ENCODE measurements around the gene ZBTB25. TPM values are rescaled to one million over a fixed set of nuclear protein-coding genes. Genes with fewer than 3 reads are reported as not detected.

ZBTB25 gene
- total RNA-seq, 1 experiment from 2014 or later, result 19.0 TPM

DNA sequence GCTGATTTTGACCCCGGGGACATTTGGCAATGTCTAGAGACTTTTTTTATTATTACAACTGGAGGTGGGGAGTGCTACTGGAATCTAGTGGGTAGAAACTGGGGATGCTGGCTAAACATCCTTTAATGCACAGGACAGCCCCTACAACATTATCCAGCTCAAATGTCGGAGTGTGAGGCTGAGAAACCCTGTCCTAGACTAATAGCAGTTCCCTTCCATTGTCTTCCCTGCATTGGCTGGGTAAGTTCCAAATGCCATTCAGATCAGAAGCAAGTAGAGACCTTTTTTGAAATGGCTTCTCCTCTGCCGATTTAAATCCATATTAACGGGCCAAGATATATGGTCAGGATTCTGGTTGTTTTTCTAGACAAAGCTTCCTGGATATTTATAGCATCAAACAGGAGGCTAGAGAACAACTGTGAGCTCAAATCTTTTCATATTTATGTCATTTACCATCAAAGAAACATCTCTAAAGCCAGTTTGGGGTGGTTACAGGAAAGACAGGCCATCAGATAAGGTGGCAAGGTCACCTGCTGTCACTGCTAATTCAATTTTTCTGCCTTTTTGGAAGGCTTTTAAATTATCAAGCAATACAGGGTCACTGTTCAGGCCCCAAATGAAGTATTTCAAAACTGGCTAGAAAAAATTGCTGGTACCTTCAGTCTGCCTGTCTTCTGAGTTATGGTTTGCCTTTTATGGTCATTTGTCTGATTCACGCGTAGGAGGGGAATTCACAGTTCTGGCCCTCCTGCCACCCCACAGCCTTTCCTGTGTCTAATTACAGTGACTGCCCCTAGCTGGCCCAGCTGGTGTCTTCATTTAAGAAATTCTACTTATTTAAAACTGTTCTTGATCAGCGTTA is 58.4 kb downstream of the ZBTB25 start:
- ChIA-PET POLR2A (no interaction called here), RAD21 (ENCODE audit: low non-redundant PET in 1 of 2, low total read pairs in 2 of 2, uncharacterized antibody in 2 of 2, unreplicated experiment in 2 of 2) (no interaction called here), CTCF (interaction anchor here (0.9 kb wide), 1 partner anchor 15 kb away, joined by 3 read pairs; no protein-coding TSS in a partner anchor)
- DNase-seq (ENCODE audit: low read depth, low spot score), result no peak
- Histone ChIP-seq H2AFZ (ENCODE audit: low read depth, low read length, poor library complexity, severe bottlenecking) (no peak overlapping the region), H3K79me2 (ENCODE audit: insufficient read depth, low read length) (no peaks in the 10 kb centered on the region), H3K36me3 (ENCODE audit: control insufficient read depth in 1 of 2, insufficient read depth in 2 of 2, low read length in 2 of 2) (peaks cover 48 to 53% of the 10 kb centered on the region in 2 experiments), H3K27ac (ENCODE audit: low read depth, low read length) (no peak overlapping the region), H3K9ac (ENCODE audit: low read length) (no peak overlapping the region), H3K4me1 (ENCODE audit: control insufficient read depth in 1 of 2, insufficient read depth in 2 of 2, low read length in 2 of 2) (peaks cover 4 to 9% of the 10 kb centered on the region in 2 experiments; a peak in 3 of 4 replicates), H3K9me3 (ENCODE audit: control insufficient read depth in 1 of 2, insufficient read depth in 1 of 2, low read depth in 1 of 2, low read length in 2 of 2) (no peaks in the 10 kb centered on the region), H4K20me1 (ENCODE audit: insufficient read depth) (no peaks in the 10 kb centered on the region), H3K4me3 (replicated peaks in 1 of 2; ENCODE audit: low read depth in 1 of 2, low read length in 2 of 2) (no peak overlapping the region), H3K9me2 (ENCODE audit: insufficient read depth) (no peaks in the 10 kb centered on the region), H3K27me3 (ENCODE audit: insufficient read depth, low read length) (no peaks in the 10 kb centered on the region), H3K4me2 (ENCODE audit: low read length) (no peak overlapping the region)
- intact Hi-C loops (cut with micrococcal nuclease), result no loop called here
- TF ChIP-seq, protein P1, sequence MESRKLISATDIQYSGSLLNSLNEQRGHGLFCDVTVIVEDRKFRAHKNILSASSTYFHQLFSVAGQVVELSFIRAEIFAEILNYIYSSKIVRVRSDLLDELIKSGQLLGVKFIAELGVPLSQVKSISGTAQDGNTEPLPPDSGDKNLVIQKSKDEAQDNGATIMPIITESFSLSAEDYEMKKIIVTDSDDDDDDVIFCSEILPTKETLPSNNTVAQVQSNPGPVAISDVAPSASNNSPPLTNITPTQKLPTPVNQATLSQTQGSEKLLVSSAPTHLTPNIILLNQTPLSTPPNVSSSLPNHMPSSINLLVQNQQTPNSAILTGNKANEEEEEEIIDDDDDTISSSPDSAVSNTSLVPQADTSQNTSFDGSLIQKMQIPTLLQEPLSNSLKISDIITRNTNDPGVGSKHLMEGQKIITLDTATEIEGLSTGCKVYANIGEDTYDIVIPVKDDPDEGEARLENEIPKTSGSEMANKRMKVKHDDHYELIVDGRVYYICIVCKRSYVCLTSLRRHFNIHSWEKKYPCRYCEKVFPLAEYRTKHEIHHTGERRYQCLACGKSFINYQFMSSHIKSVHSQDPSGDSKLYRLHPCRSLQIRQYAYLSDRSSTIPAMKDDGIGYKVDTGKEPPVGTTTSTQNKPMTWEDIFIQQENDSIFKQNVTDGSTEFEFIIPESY (IDR thresholded peaks at IDR 0.05; ENCODE audit: extremely low read depth, insufficient replicate concordance, low read length), result no peak
- TF ChIP-seq SRF (IDR thresholded peaks at IDR 0.05; ENCODE audit: low read depth), result peak; percentile 71
- no peak for ATAC-seq
- BruUV-seq (replicated peaks), result TSS peak; percentile 9

DNA sequence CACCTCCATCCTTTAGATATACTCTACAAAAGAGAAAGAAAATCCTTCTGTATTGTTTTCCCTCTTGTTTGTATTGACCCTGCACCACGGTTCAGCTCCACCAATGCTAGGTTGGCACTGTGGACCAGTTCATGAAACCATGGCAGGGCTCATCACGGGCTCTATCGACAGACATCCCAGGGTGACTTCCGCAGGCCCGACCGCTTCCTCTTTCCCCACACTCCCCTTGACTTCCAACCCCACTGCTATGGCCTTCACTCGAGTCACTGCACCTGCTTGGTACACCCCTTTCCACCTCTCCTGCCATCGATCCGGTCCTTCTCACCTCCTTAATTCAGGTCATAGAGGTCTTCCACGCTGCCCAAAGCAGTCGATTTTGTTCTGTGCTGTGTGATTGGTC is 59.5 kb downstream of the ZBTB25 start:
- no peaks in the 10 kb centered on the region for H3K9me2 ChIP-seq (ENCODE audit: insufficient read depth)
- ChIA-PET CTCF (no interaction called here), POLR2A (no interaction called here), RAD21 (ENCODE audit: low non-redundant PET in 1 of 2, low total read pairs in 2 of 2, uncharacterized antibody in 2 of 2, unreplicated experiment in 2 of 2) (no interaction called here)
- no TSS peak for BruUV-seq (replicated peaks)
- no peak overlapping the region for H3K4me2 ChIP-seq (ENCODE audit: low read length)
- H2AFZ ChIP-seq (ENCODE audit: low read depth, low read length, poor library complexity, severe bottlenecking), result no peak overlapping the region
- H3K9me3 ChIP-seq (ENCODE audit: control insufficient read depth in 1 of 2, insufficient read depth in 1 of 2, low read depth in 1 of 2, low read length in 2 of 2), result no peaks in the 10 kb centered on the region
- H3K27me3 ChIP-seq (ENCODE audit: insufficient read depth, low read length), result no peaks in the 10 kb centered on the region
- H3K27ac ChIP-seq (ENCODE audit: low read depth, low read length), result no peak overlapping the region
- peaks cover 7 to 12% of the 10 kb centered on the region in 2 experiments for H3K4me1 ChIP-seq (ENCODE audit: control insufficient read depth in 1 of 2, insufficient read depth in 2 of 2, low read length in 2 of 2)
- DNase-seq (ENCODE audit: low read depth, low spot score) (no peak), ATAC-seq (no peak)
- no peak overlapping the region for H3K9ac ChIP-seq (ENCODE audit: low read length)
- no peaks in the 10 kb centered on the region for H4K20me1 ChIP-seq (ENCODE audit: insufficient read depth)
- H3K4me3 ChIP-seq (replicated peaks in 1 of 2; ENCODE audit: low read depth in 1 of 2, low read length in 2 of 2), result no peak overlapping the region
- H3K36me3 ChIP-seq (ENCODE audit: control insufficient read depth in 1 of 2, insufficient read depth in 2 of 2, low read length in 2 of 2), result peaks cover 47 to 55% of the 10 kb centered on the region in 2 experiments
- no peaks in the 10 kb centered on the region for H3K79me2 ChIP-seq (ENCODE audit: insufficient read depth, low read length)
- intact Hi-C loops (cut with micrococcal nuclease), result no loop called here
- TF ChIP-seq, protein P2, sequence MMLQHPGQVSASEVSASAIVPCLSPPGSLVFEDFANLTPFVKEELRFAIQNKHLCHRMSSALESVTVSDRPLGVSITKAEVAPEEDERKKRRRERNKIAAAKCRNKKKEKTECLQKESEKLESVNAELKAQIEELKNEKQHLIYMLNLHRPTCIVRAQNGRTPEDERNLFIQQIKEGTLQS (IDR thresholded peaks at IDR 0.05), result no peak
- TF ChIP-seq EZH2phosphoT487 (IDR thresholded peaks at IDR 0.05; ENCODE audit: borderline replicate concordance) (no peak), ZNF274 (IDR thresholded peaks at IDR 0.05; ENCODE audit: low read depth, low read length) (no peak), CEBPB (IDR thresholded peaks at IDR 0.05; ENCODE audit: low read depth) (no peak), ZFX (IDR thresholded peaks at IDR 0.05) (no peak), EGR1 (IDR thresholded peaks at IDR 0.05; ENCODE audit: low read depth) (no peak), EZH2 (IDR thresholded peaks at IDR 0.05) (no peak), SRF (IDR thresholded peaks at IDR 0.05; ENCODE audit: low read depth) (no peak), ELF1 (IDR thresholded peaks at IDR 0.05; ENCODE audit: borderline replicate concordance, low read depth) (no peak), TCF7L2 (IDR thresholded peaks at IDR 0.05; ENCODE audit: borderline replicate concordance, extremely low read depth, insufficient read depth, insufficient read length) (no peak)
- TF ChIP-seq, protein P3, sequence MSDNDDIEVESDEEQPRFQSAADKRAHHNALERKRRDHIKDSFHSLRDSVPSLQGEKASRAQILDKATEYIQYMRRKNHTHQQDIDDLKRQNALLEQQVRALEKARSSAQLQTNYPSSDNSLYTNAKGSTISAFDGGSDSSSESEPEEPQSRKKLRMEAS (IDR thresholded peaks at IDR 0.05), result no peak
- TF ChIP-seq, protein P4, sequence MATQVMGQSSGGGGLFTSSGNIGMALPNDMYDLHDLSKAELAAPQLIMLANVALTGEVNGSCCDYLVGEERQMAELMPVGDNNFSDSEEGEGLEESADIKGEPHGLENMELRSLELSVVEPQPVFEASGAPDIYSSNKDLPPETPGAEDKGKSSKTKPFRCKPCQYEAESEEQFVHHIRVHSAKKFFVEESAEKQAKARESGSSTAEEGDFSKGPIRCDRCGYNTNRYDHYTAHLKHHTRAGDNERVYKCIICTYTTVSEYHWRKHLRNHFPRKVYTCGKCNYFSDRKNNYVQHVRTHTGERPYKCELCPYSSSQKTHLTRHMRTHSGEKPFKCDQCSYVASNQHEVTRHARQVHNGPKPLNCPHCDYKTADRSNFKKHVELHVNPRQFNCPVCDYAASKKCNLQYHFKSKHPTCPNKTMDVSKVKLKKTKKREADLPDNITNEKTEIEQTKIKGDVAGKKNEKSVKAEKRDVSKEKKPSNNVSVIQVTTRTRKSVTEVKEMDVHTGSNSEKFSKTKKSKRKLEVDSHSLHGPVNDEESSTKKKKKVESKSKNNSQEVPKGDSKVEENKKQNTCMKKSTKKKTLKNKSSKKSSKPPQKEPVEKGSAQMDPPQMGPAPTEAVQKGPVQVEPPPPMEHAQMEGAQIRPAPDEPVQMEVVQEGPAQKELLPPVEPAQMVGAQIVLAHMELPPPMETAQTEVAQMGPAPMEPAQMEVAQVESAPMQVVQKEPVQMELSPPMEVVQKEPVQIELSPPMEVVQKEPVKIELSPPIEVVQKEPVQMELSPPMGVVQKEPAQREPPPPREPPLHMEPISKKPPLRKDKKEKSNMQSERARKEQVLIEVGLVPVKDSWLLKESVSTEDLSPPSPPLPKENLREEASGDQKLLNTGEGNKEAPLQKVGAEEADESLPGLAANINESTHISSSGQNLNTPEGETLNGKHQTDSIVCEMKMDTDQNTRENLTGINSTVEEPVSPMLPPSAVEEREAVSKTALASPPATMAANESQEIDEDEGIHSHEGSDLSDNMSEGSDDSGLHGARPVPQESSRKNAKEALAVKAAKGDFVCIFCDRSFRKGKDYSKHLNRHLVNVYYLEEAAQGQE (IDR thresholded peaks at IDR 0.05; ENCODE audit: low read depth), result no peak

All from HCT116 (cell line).